Fibroblast of lung (primary cell): ENCODE data around the gene UBE2E3.

Source experiments
- CTCF ChIP-seq, 2 donors: IDR thresholded peaks in 1 of 2; conservative IDR thresholded peaks in 1 of 2; 1 replicate in 1 of 2; 2 replicates in 1 of 2; pipeline ENCODE4 v1.5.1; 2011 to 2012; ENCODE audit warnings: low read length in 2 of 2, control low read depth in 1 of 2, inconsistent platforms in 1 of 2, low read depth in 1 of 2, mild to moderate bottlenecking in 1 of 2
- EZH2 ChIP-seq: IDR thresholded peaks from 2 replicates; pipeline ENCODE4 v1.5.1; 2012; ENCODE audit warnings: low read length, control low read depth, mild to moderate bottlenecking; ENCODE audit errors: missing control alignments

GRCh38 chr2:181021199-181021789, 40.9 kb downstream of the UBE2E3 start:
- TF ChIP-seq CTCF (conservative IDR thresholded peaks at IDR 0.05 in 1 of 2, IDR thresholded peaks at IDR 0.05 in 1 of 2; ENCODE audit: low read depth in 1 of 2, low read length in 2 of 2) (no peak), EZH2 (no peak)
